Osteoblast (primary cell): ENCODE results near the gene TJP2. TPM values are rescaled to one million over a fixed set of nuclear protein-coding genes. Genes with fewer than 3 reads are reported as not detected.
A peak's percentile ranks its signal among the peaks of the same experiment; 100 is the strongest.

Source experiments
- DNase-seq: peaks from one replicate; pipeline ENCODE4 v3.0.0; 2011; ENCODE audit warnings: low spot score, mixed read lengths; ENCODE audit not compliant: insufficient read length; ENCODE audit errors: missing footprints
- H2AFZ ChIP-seq: 2 replicates; pipeline ENCODE4 v1.6.0; 2011; ENCODE audit warnings: mild to moderate bottlenecking, low read length
- H3K27ac ChIP-seq: 2 replicates; pipeline ENCODE4 v1.5.1; 2011; ENCODE audit warnings: mild to moderate bottlenecking, low read depth, low read length, moderate library complexity
- H3K27me3 ChIP-seq: 2 replicates; pipeline ENCODE4 v1.6.0; 2012; ENCODE audit warnings: mild to moderate bottlenecking, control low read depth, inconsistent platforms, low read length, moderate library complexity; ENCODE audit not compliant: insufficient read depth
- H3K36me3 ChIP-seq: 2 replicates; pipeline ENCODE4 v1.5.1; 2011; ENCODE audit warnings: mild to moderate bottlenecking, low read length, control low read depth, moderate library complexity; ENCODE audit not compliant: insufficient read depth
- H3K4me1 ChIP-seq: 2 replicates; pipeline ENCODE4 v1.5.1; 2011; ENCODE audit warnings: mild to moderate bottlenecking, low read length, control low read depth, moderate library complexity; ENCODE audit not compliant: insufficient read depth
- H3K4me2 ChIP-seq: 2 replicates; pipeline ENCODE4 v1.6.0; 2011; ENCODE audit warnings: mild to moderate bottlenecking, low read length; ENCODE audit not compliant: insufficient read depth
- H3K4me3 ChIP-seq: fragments of 200-600 bp; sonication (generic); 3 replicates; pipeline ENCODE4 v1.5.1; 2012; ENCODE audit warnings: mild to moderate bottlenecking, low read length, inconsistent platforms; ENCODE audit not compliant: insufficient read depth
- H3K79me2 ChIP-seq: 2 replicates; pipeline ENCODE4 v1.6.0; 2012; ENCODE audit warnings: mild to moderate bottlenecking, low read length, control low read depth, inconsistent platforms; ENCODE audit not compliant: insufficient read depth
- H3K9me3 ChIP-seq: 2 replicates; pipeline ENCODE4 v1.5.1; 2011; ENCODE audit warnings: low read depth, low read length, control low read depth
- H4K20me1 ChIP-seq: 2 replicates; pipeline ENCODE4 v1.6.0; 2012; ENCODE audit warnings: mild to moderate bottlenecking, low read length, control low read depth; ENCODE audit not compliant: insufficient read depth
- CTCF ChIP-seq: IDR thresholded peaks from 2 replicates; pipeline ENCODE4 v1.5.1; 2011; ENCODE audit warnings: mild to moderate bottlenecking, low read depth, low read length, moderate library complexity; ENCODE audit errors: extremely low read depth
- total RNA-seq: library from RNA; depleted of rRNA; stranded (reverse); fragments of >200 nt; gene quantifications from 2 replicates; pipeline ENCODE4 v1.2.3, GENCODE V29; 2012

The TJP2 gene
- total RNA-seq, 1 donor = 28.6 TPM

- Histone ChIP-seq H3K4me1 (peaks cover 14% of the 10 kb centered on the region), H4K20me1 (peaks cover 21% of the 10 kb centered on the region), H2AFZ (peak overlapping the region; percentile 29), H3K9me3 (no peaks in the 10 kb centered on the region), H3K27ac (peak overlapping the region; percentile 47), H3K4me3 (peak overlapping the region; percentile 30), H3K4me2 (peak overlapping the region; percentile 66), H3K27me3 (no peaks in the 10 kb centered on the region), H3K36me3 (no peaks in the 10 kb centered on the region), H3K79me2 (peaks cover 63% of the 10 kb centered on the region)
- no peak for TF ChIP-seq CTCF
- DNase-seq = no peak
Measured at GRCh38 chr9:69204326-69204725, 30.2 kb downstream of the TJP2 start.

GRCh38 chr9:69204849-69205248, 30.8 kb downstream of the TJP2 start:
- Histone ChIP-seq H3K9me3 (no peaks in the 10 kb centered on the region), H3K27me3 (no peaks in the 10 kb centered on the region), H3K4me2 (peak overlapping the region; percentile 66), H3K27ac (peak overlapping the region; percentile 47), H3K4me1 (peaks cover 14% of the 10 kb centered on the region), H2AFZ (no peak overlapping the region), H3K79me2 (peaks cover 61% of the 10 kb centered on the region), H4K20me1 (peaks cover 17% of the 10 kb centered on the region), H3K4me3 (peak overlapping the region; percentile 30), H3K36me3 (no peaks in the 10 kb centered on the region)
- no peak for DNase-seq
- no peak for TF ChIP-seq CTCF

GRCh38 chr9:69206047-69206446, 32.0 kb downstream of the TJP2 start:
- no peak for DNase-seq

GRCh38 chr9:69207503-69207902, 33.4 kb downstream of the TJP2 start:
- Histone ChIP-seq H4K20me1 (peaks cover 7% of the 10 kb centered on the region), H3K27me3 (no peaks in the 10 kb centered on the region), H3K4me2 (no peak overlapping the region), H3K27ac (no peak overlapping the region), H3K79me2 (peaks cover 49% of the 10 kb centered on the region), H3K4me3 (no peak overlapping the region), H3K9me3 (no peaks in the 10 kb centered on the region), H2AFZ (no peak overlapping the region), H3K4me1 (peaks cover 14% of the 10 kb centered on the region), H3K36me3 (no peaks in the 10 kb centered on the region)
- DNase-seq = no peak
- no peak for TF ChIP-seq CTCF

More at GRCh38 chr9:69206047-69206446, 32.0 kb downstream of the TJP2 start:
- peaks cover 7% of the 10 kb centered on the region for H4K20me1 ChIP-seq
- no peak overlapping the region for H3K4me2 ChIP-seq
- no peaks in the 10 kb centered on the region for H3K36me3 ChIP-seq
- no peaks in the 10 kb centered on the region for H3K27me3 ChIP-seq
- no peaks in the 10 kb centered on the region for H3K9me3 ChIP-seq
- H3K4me3 ChIP-seq = no peak overlapping the region
- no peak overlapping the region for H3K27ac ChIP-seq
- no peak for TF ChIP-seq CTCF
- no peak overlapping the region for H2AFZ ChIP-seq
- peaks cover 14% of the 10 kb centered on the region for H3K4me1 ChIP-seq
- peaks cover 50% of the 10 kb centered on the region for H3K79me2 ChIP-seq
